ENCODE results near the gene FLAD1.

The FLAD1 gene

GRCh38 chr1:154936555-154937084 is 46.5 kb upstream of the FLAD1 start, which contains the start of gene PMVK (continued):
- peak; percentile 88 for TF ChIP-seq ZBTB10 (tag by site-specific recombination; IDR thresholded peaks at IDR 0.05)
- TF ChIP-seq GFI1B (tag by site-specific recombination; IDR thresholded peaks at IDR 0.05), result peak; percentile 52; the same call in 1 of the 2 replicates
- TF ChIP-seq HIC1 (tag by site-specific recombination; IDR thresholded peaks at IDR 0.05), result peak; percentile 48; the same call in 1 of the 2 replicates
- peak; percentile 65 for TF ChIP-seq ZBTB20 (tag by site-specific recombination; IDR thresholded peaks at IDR 0.05)
- TF ChIP-seq RBAK (tag by site-specific recombination; IDR thresholded peaks at IDR 0.05), result no peak
- TF ChIP-seq ZNF366 (tag by site-specific recombination; conservative IDR thresholded peaks at IDR 0.05), result peak; percentile 64; the same call in 1 of the 2 replicates
- TF ChIP-seq SALL2 (tag by site-specific recombination; IDR thresholded peaks at IDR 0.05; ENCODE audit: borderline replicate concordance), result no peak
- peak; percentile 98 for TF ChIP-seq ZNF501 (tag by site-specific recombination; IDR thresholded peaks at IDR 0.05)
- TF ChIP-seq ZNF23 (tag by site-specific recombination; IDR thresholded peaks at IDR 0.05; ENCODE audit: borderline replicate concordance), result no peak
- no peak for TF ChIP-seq ZNF157 (tag by site-specific recombination; IDR thresholded peaks at IDR 0.05)
- 0 out of 2 replicates have a peak, but pooled peaks have one; percentile 30 for TF ChIP-seq MZF1 (tag by site-specific recombination; IDR thresholded peaks at IDR 0.05; ENCODE audit: borderline replicate concordance)
- TF ChIP-seq KLF17 (tag by site-specific recombination; IDR thresholded peaks at IDR 0.05), result 0 out of 2 replicates have a peak, but pooled peaks have one; percentile 76
- TF ChIP-seq ZNF398 (tag by site-specific recombination; IDR thresholded peaks at IDR 0.05), result peak; percentile 70
- peak; percentile 94 for TF ChIP-seq ZBTB8A (tag by site-specific recombination; IDR thresholded peaks at IDR 0.05)
- TF ChIP-seq ZBTB1 (tag by site-specific recombination; IDR thresholded peaks at IDR 0.05), result peak; percentile 11; the same call in 1 of the 2 replicates
- no peak for TF ChIP-seq ZBTB49 (tag by site-specific recombination; IDR thresholded peaks at IDR 0.05; ENCODE audit: low read depth)
- peak; percentile 84 for TF ChIP-seq SCRT2 (tag by site-specific recombination; IDR thresholded peaks at IDR 0.05)
- no peak for TF ChIP-seq AEBP2 (tag by site-specific recombination; IDR thresholded peaks at IDR 0.05; ENCODE audit: borderline replicate concordance)
- peak; percentile 55; the same call in 1 of the 2 replicates for TF ChIP-seq ZFP37 (tag by site-specific recombination; IDR thresholded peaks at IDR 0.05)
- 0 out of 2 replicates have a peak, but pooled peaks have one; percentile 3 for TF ChIP-seq ZNF518A (tag by site-specific recombination; conservative IDR thresholded peaks at IDR 0.05; ENCODE audit: low read depth)
- TF ChIP-seq ZNF391 (tag by site-specific recombination; IDR thresholded peaks at IDR 0.05; ENCODE audit: borderline replicate concordance, low read depth), result peak; percentile 62; the same call in 1 of the 2 replicates
- no peak for TF ChIP-seq ZNF658 (tag by site-specific recombination; IDR thresholded peaks at IDR 0.05)

Data from HEK293 (cell line).